Measurements from ENCODE around the gene PALMD.

The PALMD gene, protein sequence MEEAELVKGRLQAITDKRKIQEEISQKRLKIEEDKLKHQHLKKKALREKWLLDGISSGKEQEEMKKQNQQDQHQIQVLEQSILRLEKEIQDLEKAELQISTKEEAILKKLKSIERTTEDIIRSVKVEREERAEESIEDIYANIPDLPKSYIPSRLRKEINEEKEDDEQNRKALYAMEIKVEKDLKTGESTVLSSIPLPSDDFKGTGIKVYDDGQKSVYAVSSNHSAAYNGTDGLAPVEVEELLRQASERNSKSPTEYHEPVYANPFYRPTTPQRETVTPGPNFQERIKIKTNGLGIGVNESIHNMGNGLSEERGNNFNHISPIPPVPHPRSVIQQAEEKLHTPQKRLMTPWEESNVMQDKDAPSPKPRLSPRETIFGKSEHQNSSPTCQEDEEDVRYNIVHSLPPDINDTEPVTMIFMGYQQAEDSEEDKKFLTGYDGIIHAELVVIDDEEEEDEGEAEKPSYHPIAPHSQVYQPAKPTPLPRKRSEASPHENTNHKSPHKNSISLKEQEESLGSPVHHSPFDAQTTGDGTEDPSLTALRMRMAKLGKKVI

DNA sequence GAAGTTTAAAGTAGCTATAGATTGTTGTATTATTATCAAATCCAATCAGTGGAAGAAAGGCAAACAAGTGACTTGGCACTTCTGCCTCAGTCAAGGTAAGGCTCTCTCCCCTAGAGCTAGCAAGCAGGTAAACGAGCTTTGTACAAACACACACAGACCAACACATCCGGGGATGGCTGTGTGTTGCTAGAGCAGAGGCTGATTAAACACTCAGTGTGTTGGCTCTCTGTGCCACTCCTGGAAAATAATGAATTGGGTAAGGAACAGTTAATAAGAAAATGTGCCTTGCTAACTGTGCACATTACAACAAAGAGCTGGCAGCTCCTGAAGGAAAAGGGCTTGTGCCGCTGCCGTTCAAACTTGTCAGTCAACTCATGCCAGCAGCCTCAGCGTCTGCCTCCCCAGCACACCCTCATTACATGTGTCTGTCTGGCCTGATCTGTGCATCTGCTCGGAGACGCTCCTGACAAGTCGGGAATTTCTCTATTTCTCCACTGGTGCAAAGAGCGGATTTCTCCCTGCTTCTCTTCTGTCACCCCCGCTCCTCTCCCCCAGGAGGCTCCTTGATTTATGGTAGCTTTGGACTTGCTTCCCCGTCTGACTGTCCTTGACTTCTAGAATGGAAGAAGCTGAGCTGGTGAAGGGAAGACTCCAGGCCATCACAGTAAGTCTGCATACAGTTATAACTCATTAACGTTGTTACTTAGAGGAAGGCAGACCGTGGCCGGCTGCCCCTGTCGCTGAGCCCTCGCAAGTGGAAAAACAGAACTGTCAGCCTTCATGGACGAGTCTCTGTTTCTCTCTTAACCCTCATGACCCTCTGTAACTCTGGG is at the start of gene PALMD:
PALMD (plus strand) TSS at position 415 of the 833 bp plus-strand sequence; CDS start at position 620, 205 bp downstream.
- DNase-seq: no peak

- DNase-seq: no peak
Measured at GRCh38 chr1:99598738-99599411, 47.0 kb upstream of the PALMD start.

DNA sequence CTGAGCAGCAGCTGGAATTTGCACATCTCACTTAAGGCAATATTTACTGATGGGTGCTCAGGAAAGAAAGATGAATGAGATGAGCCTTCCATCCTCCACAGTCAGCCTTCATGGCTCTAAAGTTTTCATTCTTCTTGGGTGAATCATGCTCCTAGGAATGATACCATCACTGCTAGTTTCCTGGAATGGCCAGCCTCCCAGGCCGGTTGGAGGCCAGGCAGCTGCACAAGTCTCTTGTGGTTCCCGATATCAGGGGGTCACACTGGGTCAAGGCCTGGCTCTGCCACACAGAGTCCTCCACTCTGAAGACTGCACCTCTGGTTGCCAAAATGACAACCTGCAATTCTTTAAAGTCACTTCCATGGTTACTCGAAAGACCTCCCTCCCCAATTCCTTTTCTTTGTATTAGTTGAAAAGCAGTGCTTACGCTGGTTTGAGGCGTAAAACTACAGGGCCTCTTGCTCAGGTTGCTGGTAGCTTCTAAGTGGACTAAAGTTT is 46.2 kb upstream of the PALMD start:
- no peak for DNase-seq

- no peak for DNase-seq
Measured at GRCh38 chr1:99600782-99601181, 45.1 kb upstream of the PALMD start.

DNA sequence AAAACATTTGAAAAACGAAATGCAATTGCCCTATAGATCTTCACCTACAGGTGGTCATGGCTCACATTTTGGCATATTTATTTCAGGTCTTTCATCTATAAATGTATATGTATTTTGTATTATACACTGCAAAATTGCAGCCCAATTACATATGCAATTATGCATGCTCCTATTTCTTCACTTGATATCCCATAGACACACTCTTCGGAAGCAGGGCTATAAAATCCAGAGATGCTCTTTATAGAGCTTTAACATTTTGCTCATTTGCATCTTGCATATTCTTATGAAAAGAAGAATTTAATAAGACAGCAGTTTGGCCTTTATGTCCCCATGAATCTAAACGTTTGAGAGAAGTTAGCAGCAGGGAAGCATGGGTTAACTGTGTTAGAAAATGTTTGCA is 44.7 kb upstream of the PALMD start:
- DNase-seq: no peak

- DNase-seq: no peak
Measured at GRCh38 chr1:99601709-99602403, 44.1 kb upstream of the PALMD start.

DNA sequence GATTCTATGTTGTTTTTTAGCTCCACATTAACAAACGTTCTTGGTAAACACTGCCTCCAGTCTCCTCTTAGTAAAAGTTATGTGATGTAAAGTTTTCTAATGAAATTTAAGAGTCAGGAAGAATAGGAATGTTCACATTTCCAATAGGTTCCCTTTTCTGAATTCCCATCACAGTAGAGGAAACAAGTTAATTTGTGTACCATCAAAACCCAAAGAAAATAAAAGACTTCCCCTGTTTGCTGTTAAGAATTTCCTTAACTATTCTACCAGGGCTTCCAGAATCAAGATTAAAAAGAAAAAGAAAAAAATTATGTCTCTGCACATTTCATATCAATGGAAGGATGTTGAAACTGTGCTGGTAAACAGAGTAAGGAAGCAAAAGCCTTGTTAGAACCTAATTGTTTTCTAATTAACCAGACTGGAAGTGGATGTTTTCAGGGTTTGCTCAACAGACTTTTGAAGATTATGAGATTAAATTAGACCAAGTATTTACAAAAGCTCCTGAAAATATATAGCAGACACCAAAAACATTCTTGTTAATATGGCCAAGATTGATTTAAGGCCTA is 43.4 kb upstream of the PALMD start:
- DNase-seq: no peak

- DNase-seq: no peak
Measured at GRCh38 chr1:99603699-99604560, 42.0 kb upstream of the PALMD start.

DNA sequence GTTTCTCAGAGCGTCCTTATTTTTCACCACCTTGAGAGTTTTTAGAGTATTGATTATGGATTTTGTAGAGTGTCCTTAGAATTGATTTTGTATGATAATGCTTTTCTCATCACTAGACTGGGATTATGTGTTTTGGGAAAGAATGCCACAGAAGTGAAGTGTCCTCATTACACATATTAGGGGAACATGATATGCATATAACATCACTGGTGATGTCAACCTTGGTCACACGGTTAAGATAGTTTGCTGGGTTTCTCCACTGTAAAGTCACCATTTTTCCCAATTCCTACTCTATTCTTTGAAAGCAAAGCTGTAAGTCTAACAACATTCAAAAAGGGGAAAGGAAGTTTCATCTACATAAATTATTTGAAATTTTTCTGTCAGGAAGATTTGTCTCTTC is 39.6 kb upstream of the PALMD start:
- no peak for DNase-seq

DNA sequence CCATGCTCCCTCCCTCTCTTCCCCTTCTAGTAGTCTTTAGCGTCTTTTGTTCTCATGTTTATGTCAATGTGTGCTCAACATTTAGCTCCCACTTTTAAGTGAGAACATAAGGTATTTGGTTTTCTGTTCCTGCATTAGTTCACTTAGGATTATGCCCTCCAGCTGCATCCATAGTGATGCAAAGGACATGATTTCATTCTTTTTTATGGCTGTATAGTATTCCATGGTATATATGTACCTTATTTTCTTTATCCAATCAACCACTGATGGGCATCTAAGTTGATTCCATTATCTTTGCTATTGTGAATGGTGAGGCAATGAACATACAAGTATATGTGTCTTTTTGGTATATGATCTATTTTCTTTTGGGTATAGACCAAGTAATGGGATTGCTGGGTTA is 38.3 kb upstream of the PALMD start:
- no peak for DNase-seq

DNA sequence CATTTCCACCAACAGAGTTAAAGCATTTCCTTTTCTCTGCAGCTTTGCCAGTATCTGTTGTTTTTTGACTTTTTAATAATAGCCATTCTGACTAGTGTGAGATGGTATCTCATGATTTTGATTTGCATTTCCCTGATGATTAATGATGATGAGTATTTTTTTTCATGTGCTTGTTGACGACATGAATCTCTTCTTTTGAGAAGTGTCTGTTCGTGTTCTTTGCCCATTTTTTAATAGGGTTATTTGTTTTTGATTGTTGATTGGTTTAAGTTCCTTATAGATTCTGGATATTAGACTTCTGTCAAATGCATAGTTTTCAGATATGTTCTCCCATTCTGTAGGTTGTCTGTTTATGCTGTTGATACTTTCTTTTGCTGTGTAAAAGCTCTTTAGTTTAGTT is 37.9 kb upstream of the PALMD start:
- no peak for DNase-seq

DNA sequence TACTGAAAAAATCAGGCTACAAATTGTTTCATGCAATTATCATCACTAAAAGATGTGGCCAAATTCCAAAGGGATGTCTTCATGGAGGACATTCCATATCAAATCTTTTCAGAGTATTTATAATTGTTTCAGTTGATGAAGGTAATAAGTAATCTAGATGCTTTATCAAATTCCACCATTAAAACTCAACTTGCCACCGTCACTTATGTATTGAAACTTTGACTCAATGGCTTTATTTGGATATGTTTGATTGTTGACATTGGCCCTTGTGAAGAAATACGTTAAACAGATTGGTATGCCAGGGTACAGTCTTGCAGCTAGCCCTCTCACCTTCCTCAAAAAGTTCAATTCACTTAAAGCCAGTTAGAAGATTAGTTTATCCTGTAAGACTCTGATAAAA is 32.2 kb upstream of the PALMD start:
- no peak for DNase-seq

GRCh38 chr1:99614728-99615127 is 31.2 kb upstream of the PALMD start:
- no peak for DNase-seq

DNA sequence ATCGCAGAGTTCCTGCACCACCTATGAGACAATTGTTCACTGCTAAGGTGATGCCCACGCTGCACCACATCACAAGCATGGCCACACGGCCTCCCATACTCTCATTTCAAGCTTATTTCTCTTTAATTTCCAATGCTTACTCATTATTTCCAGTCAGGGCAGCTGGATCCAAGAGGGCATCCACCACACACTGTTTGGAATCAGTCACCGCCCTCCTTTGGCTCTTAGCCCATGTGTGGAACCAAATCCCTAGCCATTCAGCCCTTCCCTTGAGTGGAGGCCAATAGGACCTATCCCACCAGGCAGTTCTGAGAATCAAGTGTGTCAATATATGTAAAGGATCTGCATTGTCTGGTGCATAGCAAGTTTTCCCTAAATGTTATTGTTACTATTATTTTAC is 26.3 kb upstream of the PALMD start:
- DNase-seq: no peak

- no peak for DNase-seq
Measured at GRCh38 chr1:99621340-99621901, 24.5 kb upstream of the PALMD start.

- no peak for DNase-seq
Measured at GRCh38 chr1:99622702-99623347, 23.1 kb upstream of the PALMD start.

DNA sequence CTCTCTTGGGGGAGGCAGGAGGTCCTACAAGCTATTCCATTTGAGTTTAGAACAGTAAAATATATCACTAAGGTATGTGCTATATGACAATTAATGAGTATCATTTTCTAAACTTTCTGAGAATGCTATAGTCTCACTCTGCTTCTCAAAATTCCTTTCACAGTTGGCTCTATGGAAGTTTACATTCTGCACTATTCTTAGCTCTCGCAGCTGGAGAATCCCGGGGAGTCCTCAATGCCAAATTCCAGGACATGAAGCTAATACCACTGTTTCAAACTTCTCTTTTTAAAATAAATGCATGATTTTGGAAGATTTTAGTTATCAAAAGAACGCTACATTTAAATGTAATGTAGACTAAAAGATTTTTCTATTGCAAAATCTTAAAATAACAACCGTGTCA is 22.4 kb upstream of the PALMD start:
- no peak for DNase-seq

DNA sequence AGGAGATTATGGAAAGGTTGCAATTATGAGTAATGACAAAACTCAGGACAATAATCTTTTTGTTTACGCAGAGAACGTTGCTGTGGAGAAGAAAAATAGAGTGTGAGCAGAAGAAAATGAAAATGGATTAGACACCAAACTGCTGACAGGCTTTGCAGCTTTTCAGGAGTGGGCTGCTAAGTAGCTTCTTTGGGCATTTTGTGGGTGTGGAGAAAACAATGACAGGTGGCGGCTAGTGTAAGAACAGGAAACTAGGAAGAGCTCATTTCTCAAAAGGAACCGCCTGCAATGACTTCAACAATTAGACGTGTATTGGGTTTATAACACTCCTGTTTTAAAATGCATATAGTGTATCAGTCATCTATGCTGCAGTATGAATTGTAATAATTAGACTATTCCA is 18.3 kb upstream of the PALMD start:
- DNase-seq: no peak

GRCh38 chr1:99629164-99629563 is 16.7 kb upstream of the PALMD start:
- no peak for DNase-seq

DNA sequence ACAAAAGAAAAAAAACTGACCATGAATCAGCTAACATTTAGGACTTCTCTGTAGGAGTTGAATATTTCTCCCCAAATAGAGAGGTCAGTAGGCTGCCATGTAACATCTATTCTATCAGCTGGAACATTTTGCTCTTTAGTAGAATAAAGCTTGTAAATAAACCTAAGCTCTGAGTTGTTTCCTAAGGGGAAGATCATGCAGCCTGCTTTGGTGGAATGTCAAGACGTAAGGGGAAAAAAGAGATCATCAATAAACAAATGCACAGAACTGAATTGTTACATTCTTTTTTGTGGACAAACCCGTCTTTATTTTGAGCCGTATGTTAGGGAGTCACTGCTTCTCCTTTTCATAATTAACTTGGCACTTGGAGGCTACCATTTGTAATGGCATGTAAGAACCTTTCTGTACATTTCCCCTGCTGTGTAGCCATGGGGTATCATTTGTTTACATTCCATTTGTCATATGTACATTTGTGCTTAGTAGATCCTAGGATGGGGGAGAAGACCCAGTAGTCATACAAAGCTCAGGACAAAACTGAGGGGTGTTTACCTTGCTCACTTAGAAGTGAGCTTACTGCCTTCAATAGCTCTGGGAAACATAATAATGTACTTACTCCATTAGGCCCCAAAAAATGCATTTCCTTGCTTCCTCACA is 10.8 kb upstream of the PALMD start:
- DNase-seq: no peak
